ENCODE data around the gene BIRC7. TPM values are rescaled to one million over a fixed set of nuclear protein-coding genes. Genes with fewer than 3 reads are reported as not detected.

BIRC7 gene
- total RNA-seq, 1 donor from 2014 or later, result not detected

DNA sequence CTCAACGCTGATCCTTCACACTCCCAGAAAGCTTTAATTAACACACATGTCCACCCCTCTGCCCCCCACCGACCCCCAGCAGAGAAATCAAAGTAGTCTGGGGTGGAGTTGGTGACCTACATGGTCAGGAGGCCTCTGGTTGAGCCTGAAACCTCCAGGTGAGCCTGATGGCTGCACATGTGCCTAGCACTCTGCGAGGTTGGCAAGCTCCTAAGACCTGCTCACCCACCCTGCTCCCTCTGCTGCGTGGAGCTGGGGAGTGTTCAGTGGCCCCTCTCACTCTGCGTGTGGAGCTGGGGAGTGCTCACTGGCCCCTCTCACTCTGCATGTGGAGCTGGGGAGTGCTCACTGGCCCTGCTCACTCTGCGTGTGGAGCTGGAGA lies 11.9 kb upstream of the BIRC7 start:
- FAIRE-seq, result no peak
- no peak for DNase-seq (ENCODE audit: low spot score in 2 of 2)

- no peak for FAIRE-seq
- DNase-seq (ENCODE audit: low spot score in 2 of 2), result peak in 1 of 2 donors; percentile 42
Observed at GRCh38 chr20:63224412-63225081, 11.2 kb upstream of the BIRC7 start.

- no peak for FAIRE-seq
Observed at GRCh38 chr20:63225082-63225454, 10.6 kb upstream of the BIRC7 start.

DNA sequence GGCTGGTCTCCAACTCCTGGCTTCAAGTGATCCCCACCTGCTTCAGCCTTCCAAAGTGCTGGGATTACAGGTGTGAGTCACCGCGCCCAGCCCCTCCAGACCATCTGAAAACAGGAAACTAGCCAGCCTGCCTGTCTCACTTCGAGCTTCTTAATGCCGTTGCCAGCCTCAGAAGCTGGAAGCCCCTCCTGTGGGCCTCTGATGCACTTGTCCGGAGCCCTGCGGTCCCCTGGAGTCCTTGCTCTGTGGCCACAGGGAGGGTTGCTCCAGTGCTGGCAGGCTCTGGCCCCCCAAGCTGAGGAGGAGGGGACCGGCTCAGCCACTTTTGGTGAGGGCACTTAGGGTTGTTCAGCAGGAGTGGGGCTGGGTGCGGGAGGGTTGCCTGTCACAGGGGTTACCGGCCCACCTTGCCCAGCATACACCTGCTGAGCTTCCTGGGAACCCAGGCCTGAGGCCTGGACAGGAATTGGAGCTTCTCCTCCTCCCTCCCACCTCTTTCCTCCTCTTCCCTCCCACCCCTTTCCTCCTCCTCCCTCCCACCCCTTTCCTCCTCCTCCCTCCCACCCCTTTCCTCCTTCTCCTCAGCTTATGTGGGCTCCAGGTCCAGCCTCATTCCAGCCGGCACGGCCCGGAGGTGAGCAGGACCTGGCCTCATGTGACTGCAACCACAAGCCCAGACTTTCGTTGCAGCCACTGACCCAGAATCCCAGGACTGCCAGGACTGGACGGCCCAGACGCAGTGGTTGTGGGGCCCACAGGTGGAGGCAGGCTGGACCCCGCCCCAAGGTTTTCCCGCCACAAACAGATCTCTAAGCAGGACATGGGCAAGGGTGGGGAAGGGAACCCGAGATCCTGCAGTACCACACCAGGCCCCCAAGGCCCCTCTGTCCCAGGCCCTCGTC lies 9.4 kb upstream of the BIRC7 start:
- FAIRE-seq (no peak), DNase-seq (ENCODE audit: low spot score in 2 of 2) (no peak)

More at GRCh38 chr20:63225082-63225454, 10.6 kb upstream of the BIRC7 start:
- DNase-seq (ENCODE audit: low spot score in 2 of 2), result no peak

GRCh38 chr20:63227260-63227659 lies 8.4 kb upstream of the BIRC7 start:
- DNase-seq (ENCODE audit: low spot score in 2 of 2) (no peak), FAIRE-seq (no peak)

GRCh38 chr20:63228806-63229205 lies 6.9 kb upstream of the BIRC7 start:
- FAIRE-seq (no peak), DNase-seq (ENCODE audit: low spot score in 2 of 2) (no peak)

DNA sequence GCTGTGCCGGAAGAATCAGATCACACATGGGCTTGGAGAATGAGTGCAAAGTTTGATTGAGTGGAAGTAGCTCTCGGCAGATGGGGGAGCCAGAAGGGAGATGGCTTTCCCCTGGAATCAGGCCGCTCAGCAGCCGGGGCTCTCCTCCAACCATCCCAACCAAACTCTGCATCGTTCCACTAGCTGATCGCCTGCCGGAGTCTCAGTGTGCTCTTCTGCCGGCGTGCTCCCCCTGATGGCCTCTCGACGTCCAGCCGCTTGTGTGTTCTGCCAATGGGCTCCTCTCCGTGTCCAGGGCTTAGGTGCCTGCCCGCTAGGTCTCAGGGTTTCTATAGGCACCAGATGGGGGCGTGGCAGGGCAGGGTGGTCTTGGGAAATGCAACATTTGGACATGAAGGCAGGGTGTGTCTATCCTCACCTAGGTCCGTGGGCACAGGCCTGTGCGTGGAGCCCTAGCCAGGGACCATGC lies 4.9 kb upstream of the BIRC7 start:
- FAIRE-seq, result no peak
- DNase-seq (ENCODE audit: low spot score in 2 of 2), result peak; percentile 56 to 67

DNA sequence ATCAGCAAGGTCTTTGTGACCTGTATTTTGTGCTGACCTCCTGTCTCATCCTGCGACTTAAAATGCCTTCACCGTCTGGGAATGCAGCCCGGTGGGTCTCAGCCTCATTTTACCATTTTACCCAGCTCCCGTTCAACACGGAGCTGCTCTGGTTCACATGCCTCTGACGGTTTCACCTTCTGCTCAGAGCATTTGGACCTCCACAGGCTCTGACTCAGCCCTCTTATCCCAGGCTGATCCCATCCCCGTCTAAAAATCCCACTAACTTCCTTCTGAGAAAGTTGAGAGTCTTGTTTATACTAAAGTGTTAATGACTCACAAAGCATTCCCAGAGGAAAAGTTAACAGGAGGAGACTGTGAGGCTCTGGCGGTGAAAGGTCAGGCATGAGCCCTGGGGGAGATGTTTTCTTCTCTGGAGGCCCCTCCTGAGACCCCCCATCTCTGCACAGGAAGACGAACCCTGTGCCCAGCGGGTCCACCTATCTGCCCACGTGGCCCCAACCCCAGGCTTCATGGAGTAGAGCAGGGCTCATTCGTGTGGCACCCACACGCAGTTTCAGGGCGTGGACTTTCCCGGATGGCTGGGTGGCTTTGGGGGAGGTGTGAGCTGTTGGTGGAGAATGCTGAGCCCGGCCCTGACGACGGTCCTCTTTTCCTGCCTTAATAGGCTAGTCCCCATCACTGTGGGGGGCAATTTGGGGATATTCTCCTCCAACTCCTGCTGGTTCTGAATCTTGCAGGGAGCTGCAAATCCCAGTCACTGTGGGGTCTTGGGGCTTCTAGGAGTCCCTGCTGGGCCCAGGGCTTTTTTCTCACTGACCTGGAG lies 3.3 kb upstream of the BIRC7 start:
- FAIRE-seq, result no peak
- no peak for DNase-seq (ENCODE audit: low spot score in 2 of 2)

DNA sequence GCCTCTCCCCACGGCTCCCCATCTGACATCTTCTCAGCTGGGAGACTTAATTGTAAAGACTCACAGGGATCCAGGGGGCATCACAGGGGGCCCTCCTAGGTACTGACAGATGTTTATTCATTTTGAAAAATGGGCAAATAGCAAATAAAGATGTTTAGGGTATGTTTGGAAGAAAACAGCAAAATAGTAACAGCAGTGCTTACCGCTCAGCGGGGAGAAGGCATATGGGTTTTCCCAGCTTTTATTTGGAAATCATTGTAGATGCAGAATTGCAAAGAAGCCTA lies 2.7 kb upstream of the BIRC7 start:
- FAIRE-seq (no peak), DNase-seq (ENCODE audit: low spot score in 2 of 2) (no peak)

DNA sequence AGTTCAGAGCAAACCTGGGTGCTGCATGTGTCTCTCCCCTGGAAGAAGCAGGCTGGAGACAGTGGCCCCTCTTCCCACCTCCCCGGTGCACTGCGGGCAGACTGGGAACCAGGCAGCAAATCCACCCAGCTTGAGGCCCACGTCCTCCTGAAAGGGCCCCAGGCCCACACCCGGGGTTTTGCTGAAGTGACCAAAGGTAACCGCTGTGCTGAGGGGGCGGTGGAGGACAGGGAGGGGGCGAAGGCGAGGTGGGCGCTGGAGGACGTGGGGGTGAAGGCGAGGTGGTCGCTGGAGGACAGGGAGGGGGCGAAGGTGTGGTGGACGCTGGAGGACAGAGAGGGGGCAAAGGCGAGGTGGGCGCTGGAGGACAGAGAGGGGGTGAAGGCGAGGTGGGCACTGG lies 1.8 kb upstream of the BIRC7 start:
- no peak for FAIRE-seq

DNA sequence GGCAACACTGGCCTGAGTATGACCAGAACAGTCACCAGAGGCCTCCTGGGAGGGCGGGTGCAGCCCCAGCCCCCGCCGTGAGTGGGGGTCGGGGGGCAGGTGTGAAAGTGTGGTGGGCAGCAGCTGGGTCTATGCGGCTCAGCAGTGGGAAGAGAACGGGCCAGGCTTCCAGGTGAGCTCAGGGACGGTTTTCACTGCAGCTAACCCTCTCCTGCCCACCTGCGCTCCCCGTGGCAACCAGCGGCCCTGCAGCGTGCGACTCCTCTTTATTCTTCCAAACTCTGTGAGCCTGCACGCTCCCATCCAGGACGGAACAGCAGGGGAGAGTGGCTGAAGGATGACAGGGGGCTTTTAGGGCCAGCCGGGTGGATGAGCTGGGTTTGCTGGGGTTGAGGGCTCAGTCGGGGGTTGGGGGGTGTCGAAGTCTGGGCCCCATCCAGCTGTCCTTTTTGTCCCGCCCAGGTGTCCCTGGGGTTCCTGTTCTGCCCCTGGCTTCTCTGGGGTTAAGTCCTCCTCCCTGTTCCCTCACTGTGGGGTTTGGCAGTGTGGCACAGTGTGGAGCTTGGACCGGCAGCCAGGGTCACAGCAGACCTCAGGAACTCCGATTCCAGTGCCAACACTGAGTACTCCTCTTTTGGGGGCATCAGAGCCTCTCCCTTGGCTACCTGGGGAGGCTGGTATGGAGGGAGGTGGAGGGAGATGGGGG lies 859 bp upstream of the BIRC7 start:
- FAIRE-seq, result no peak
- no peak for DNase-seq (ENCODE audit: low spot score in 2 of 2)

More for the DNA sequence above, 1.8 kb upstream of the BIRC7 start:
- no peak for DNase-seq (ENCODE audit: low spot score in 2 of 2)

DNA sequence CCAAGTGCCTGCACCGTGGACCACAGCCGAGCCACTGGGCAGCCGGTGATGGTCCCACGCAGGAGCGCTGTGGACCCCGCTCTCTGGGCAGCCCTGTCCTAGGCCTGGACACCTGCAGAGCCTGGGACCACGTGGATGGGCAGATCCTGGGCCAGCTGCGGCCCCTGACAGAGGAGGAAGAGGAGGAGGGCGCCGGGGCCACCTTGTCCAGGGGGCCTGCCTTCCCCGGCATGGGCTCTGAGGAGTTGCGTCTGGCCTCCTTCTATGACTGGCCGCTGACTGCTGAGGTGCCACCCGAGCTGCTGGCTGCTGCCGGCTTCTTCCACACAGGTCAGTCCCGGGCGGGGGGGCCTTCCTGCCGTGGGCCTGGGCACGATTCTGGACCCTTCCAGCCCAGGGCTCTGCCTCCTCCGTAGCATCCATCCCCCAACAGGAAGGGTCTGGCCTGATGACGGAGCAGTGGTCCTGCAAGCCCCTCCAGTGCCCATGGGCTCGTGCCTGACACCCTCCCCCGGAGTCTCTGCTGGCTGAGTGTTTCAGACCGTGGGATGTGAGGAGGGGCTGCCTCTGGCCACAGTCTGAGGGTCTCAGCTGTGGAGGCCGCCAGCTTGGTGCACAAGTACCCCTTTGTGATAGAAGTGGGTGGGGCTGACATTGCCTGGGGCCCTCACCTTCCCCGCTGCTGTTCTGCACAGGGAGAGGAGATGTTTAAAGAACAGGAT lies 572 bp downstream of the BIRC7 start:
- no peak for FAIRE-seq
- DNase-seq (ENCODE audit: low spot score in 2 of 2), result no peak

GRCh38 chr20:63238031-63238430 lies 2.3 kb downstream of the BIRC7 start:
- no peak for DNase-seq (ENCODE audit: low spot score in 2 of 2)
- no peak for FAIRE-seq

- DNase-seq (ENCODE audit: low spot score in 2 of 2), result peak in 1 of 2 donors; percentile 63
- FAIRE-seq, result no peak
Observed at GRCh38 chr20:63238514-63239125, 2.9 kb downstream of the BIRC7 start.

GRCh38 chr20:63239431-63239830 lies 3.7 kb downstream of the BIRC7 start:
- FAIRE-seq (no peak), DNase-seq (ENCODE audit: low spot score in 2 of 2) (no peak)

GRCh38 chr20:63240004-63240403 lies 4.3 kb downstream of the BIRC7 start:
- FAIRE-seq, result no peak
- no peak for DNase-seq (ENCODE audit: low spot score in 2 of 2)

GRCh38 chr20:63241272-63241671 lies 5.6 kb downstream of the BIRC7 start:
- DNase-seq (ENCODE audit: low spot score in 2 of 2), result no peak
- FAIRE-seq, result no peak

- DNase-seq (ENCODE audit: low spot score in 2 of 2) (no peak), FAIRE-seq (no peak)
Observed at GRCh38 chr20:63242736-63243135, 7.0 kb downstream of the BIRC7 start.

- DNase-seq (ENCODE audit: low spot score in 2 of 2) (no peak), FAIRE-seq (no peak)
Observed at GRCh38 chr20:63243604-63244247, 8.0 kb downstream of the BIRC7 start.

Data from frontal cortex (tissue), 4 donors.